Large intestine (tissue), 3 donors: ENCODE measurements around the gene SOCS1. TPM values are rescaled to one million over a fixed set of nuclear protein-coding genes. Genes with fewer than 3 reads are reported as not detected.

ENCODE experiments used
- DNase-seq, 2 donors: peaks; one replicate each; pipeline versions ENCODE4 v3.0.0 to v3.0.0-alpha.2; 2013
- H3K27ac ChIP-seq: one replicate; pipeline ENCODE4 v1.5.1; 2013; ENCODE audit warnings: low read length
- H3K27me3 ChIP-seq: 2 replicates; pipeline ENCODE4 v1.6.1; 2013; ENCODE audit warnings: low read length; ENCODE audit not compliant: control insufficient read depth, insufficient read depth
- H3K36me3 ChIP-seq: 2 replicates; pipeline ENCODE4 v1.6.1; 2013; ENCODE audit warnings: low read length; ENCODE audit not compliant: control insufficient read depth, insufficient read depth
- H3K4me1 ChIP-seq: one replicate; pipeline ENCODE4 v1.6.1; 2013; ENCODE audit warnings: low read length; ENCODE audit not compliant: control insufficient read depth, insufficient read depth
- H3K4me3 ChIP-seq: one replicate; pipeline ENCODE4 v1.5.1; 2013; ENCODE audit warnings: low read length
- H3K9me3 ChIP-seq: one replicate; pipeline ENCODE4 v1.6.1; 2013; ENCODE audit warnings: mild to moderate bottlenecking, low read depth, low read length, moderate library complexity; ENCODE audit not compliant: control insufficient read depth
- WGBS: methylation state at CpG from one replicate; pipeline ENCODE4 v1.1.5; 2013; ENCODE audit warnings: low lambda C conversion rate; ENCODE audit not compliant: insufficient coverage; 5-methylcytosine and 5-hydroxymethylcytosine counted together
- polyA plus RNA-seq: library from polyadenylated mRNA; unstranded; fragments of 120-200 nt; gene quantifications from one replicate; pipeline ENCODE4 v1.2.1, GENCODE V29; 2013

SOCS1 gene
- polyA plus RNA-seq, 1 donor = 2.9 TPM

DNA sequence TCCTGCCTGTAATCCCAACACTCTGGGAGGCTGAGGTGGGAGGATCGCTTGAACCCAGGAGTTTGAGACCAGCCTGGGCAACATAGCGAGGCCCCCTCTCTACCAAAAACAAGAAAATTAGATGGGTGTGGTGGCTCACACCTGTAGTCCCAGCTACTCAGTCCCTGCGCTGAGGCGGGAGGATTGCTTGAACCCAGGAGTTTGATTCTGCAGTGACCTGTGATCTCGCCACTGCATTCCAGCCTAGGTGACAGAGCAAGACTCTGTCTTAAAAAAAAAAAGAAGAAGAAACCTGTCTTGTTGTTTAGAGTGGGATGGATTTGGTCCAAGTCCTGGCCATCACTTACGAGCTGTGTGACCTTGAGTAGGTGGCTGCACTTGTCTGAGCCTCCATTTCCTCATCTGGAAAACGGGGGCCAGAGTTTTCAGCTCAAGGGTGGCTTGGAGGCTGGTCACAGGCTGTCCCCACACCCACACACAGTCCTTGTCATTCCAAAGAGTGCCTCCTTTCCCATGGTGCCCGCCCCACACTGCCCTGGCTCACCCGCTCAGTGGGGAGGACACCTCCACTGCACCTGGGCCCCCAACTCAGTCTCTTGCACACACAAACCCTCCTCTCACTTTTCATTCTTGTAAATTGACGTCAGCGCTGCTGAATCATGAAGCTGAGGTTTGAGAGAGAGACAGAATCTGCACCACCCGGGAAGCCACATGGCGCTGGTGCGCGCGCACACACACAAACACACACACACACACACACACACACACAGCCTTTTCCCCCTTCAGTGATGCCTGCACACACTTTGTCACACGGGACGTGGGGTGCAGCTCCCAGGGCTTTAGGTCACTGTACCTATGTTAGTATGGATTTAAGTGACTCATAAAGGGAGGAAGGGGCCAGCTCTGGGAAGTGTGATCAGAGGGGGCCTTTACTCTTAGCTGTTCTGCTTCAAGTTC, 4.2 kb downstream of the SOCS1 start:
- Histone ChIP-seq H3K27ac (no peak overlapping the region), H3K36me3 (no peaks in the 10 kb centered on the region), H3K4me1 (peaks cover 5% of the 10 kb centered on the region), H3K9me3 (peaks cover 3% of the 10 kb centered on the region), H3K27me3 (peaks cover 13% of the 10 kb centered on the region), H3K4me3 (no peak overlapping the region)
- no CpG with 5 or more reads among the region's 18 CpGs for WGBS
- peak in 1 of 2 donors; percentile 28 for DNase-seq

DNA sequence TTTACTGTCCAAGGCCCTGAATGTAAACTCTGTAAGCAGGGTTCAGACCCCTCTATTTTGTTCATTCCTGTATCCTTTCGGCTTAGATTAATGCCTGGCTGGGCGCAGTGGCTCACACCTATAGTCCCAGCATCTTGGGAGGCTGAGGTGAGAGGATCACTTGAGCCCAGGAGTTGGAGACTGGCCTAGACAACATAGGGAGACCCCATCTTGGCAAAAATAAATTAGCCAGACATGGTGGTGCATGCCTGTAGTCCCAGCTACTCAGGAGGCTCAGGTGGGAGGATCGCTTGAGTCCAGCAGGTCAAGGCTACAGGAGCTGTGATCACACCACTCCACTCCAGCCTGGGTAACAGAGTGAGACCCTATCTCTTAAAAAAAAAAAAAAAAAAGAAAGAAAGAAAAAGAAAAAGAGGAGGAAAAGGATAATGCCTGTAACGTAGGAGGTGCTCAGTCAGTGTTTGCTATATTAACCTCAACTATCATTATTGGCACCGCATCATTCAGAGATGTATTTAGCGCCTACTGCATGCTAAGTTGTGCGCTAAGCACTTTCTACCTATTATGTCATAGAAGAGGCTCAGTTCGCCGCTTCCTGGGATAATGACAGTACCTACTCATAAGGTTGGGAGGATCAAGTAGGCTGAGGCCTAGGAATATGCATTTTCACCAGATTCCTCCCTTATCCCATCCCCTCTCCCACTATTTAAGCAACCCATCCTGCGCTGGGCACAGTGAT, 5.0 kb downstream of the SOCS1 start:
- peaks cover 13% of the 10 kb centered on the region for H3K27me3 ChIP-seq
- H3K4me1 ChIP-seq = peaks cover 4% of the 10 kb centered on the region
- H3K4me3 ChIP-seq = no peak overlapping the region
- H3K27ac ChIP-seq = no peak overlapping the region
- WGBS = 100% methylated on average over 1 of the region's 10 CpGs
- H3K36me3 ChIP-seq = no peaks in the 10 kb centered on the region
- H3K9me3 ChIP-seq = peaks cover 3% of the 10 kb centered on the region
- no peak for DNase-seq

DNA sequence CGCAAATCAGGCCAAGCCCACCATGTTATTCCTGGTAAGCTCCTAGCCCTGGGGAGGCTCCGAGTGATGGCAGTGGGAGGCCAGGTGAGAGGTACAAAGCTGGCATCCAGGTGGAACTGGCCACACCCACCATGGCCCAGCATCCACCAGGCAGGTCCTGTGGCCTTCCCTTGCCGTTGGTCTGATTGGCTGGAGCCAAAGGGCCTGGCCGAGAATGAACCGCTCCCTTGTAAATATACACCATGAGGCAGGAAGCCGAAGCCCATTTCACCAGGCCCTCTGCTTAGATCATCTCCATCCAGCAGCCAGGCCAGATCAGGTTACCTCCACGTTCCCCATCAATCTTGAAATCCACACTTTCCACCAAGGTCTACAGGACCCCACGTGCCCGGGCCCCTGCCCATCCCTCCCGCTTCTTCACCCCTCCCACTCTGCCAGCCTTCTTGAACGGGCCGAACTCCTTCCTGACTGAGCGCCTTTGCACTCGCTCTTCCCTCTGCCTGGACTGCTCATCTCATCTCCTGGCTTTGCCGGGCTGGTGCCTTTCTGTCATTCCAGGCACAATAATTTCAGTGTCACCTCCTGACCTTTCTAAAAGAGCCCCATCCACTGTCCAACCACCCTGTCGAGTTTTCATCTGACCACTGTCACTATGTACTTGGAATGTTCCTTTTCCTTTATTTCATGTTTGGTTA, 5.8 kb downstream of the SOCS1 start:
- WGBS = 41% methylated on average over 2 of the region's 16 CpGs
- peaks cover 3% of the 10 kb centered on the region for H3K9me3 ChIP-seq
- H3K36me3 ChIP-seq = no peaks in the 10 kb centered on the region
- peaks cover 4% of the 10 kb centered on the region for H3K4me1 ChIP-seq
- H3K27me3 ChIP-seq = peaks cover 13% of the 10 kb centered on the region
- no peak for DNase-seq
- H3K27ac ChIP-seq = no peak overlapping the region
- no peak overlapping the region for H3K4me3 ChIP-seq

DNA sequence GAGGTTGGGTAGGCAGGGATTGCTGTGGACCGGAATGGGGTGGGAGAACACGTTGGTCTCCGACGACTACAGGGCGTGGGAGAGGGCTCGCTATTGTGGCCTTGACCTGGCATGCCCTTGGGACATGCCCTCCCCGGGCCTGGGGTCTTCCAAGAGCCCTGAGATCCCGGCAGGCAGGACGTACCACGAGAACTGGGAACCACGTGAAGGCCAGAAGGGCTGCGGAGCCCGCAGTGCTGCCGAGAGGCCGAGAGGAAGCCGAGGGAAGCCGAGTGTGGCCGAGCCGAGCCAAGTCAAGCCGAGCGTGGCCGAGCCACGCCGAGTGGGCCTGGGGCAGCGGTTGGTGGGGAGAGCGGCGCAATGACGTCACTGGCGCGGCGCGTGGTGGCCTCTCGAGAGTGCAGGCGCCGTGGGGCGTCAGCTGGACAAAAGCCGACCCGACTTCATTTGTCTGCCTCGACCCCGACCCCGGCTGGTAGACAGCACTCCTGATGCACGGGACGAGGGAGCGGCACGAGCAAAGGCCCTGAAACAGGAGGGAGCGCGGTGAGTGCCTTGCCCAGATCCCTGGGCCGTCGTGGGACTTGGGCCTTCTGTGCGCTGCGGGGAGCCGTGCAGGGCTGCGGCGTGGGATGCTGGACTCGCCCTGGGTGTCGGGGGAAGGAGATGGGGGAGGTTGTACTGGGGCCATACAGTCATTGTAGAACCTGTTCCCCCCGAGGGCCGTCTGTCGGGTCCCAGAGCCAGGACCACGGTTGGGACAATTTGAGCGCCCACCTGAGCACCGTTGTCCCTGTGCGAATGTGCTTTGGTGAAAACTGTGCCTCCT, 6.6 kb downstream of the SOCS1 start:
- H3K4me3 ChIP-seq = no peak overlapping the region
- DNase-seq = no peak
- peaks cover under 1% of the 10 kb centered on the region for H3K9me3 ChIP-seq
- H3K4me1 ChIP-seq = peaks cover 1% of the 10 kb centered on the region
- no peaks in the 10 kb centered on the region for H3K36me3 ChIP-seq
- peaks cover 11% of the 10 kb centered on the region for H3K27me3 ChIP-seq
- WGBS = no CpG with 5 or more reads among the region's 63 CpGs
- no peak overlapping the region for H3K27ac ChIP-seq

DNA sequence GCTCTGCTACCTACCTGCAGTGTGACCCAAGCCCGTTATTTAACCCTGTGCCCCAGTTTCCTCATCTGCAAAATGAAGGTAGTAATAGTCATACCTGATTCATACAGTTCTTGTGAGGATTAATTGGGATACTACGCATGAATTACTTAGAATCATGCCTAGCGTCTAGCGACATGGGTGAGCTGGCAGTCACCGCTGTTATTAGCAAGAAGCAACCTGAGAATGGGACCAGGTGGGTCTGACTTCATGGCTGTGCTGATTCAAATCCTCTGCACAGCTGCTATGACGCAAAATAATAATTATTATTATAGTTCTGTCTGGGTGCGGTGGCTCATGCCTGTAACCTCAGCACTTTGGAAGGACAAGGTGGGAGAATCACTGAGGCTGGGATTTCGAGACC, 7.9 kb downstream of the SOCS1 start:
- H3K27ac ChIP-seq = no peak overlapping the region
- peaks cover 2% of the 10 kb centered on the region for H3K27me3 ChIP-seq
- no peaks in the 10 kb centered on the region for H3K9me3 ChIP-seq
- no peaks in the 10 kb centered on the region for H3K4me1 ChIP-seq
- DNase-seq = no peak
- no peaks in the 10 kb centered on the region for H3K36me3 ChIP-seq
- H3K4me3 ChIP-seq = no peak overlapping the region
- no CpG with 5 or more reads among the region's 8 CpGs for WGBS

DNA sequence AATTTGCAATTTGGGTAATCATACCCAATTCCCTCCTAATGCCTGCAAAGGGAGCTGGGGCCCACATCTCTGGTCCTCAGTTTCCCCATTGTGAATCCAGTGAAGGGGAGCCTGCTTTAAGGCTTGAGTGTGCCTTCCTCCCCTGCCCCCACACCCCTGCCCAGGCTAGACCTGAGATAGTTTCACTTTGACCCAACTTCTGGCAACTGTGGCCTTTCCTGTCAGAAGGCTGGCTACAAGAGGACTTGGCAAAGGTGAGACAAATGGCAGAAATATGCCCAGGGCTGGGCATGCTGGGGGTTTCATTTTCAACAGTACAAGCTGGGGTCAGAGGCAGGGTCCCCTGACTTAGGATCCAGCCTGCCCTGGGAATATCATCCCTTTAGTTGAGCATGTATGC, 10.0 kb downstream of the SOCS1 start:
- H3K4me1 ChIP-seq = no peaks in the 10 kb centered on the region
- H3K27ac ChIP-seq = no peak overlapping the region
- no peak overlapping the region for H3K4me3 ChIP-seq
- no peaks in the 10 kb centered on the region for H3K9me3 ChIP-seq
- H3K27me3 ChIP-seq = no peaks in the 10 kb centered on the region
- DNase-seq = no peak
- no peaks in the 10 kb centered on the region for H3K36me3 ChIP-seq

DNA sequence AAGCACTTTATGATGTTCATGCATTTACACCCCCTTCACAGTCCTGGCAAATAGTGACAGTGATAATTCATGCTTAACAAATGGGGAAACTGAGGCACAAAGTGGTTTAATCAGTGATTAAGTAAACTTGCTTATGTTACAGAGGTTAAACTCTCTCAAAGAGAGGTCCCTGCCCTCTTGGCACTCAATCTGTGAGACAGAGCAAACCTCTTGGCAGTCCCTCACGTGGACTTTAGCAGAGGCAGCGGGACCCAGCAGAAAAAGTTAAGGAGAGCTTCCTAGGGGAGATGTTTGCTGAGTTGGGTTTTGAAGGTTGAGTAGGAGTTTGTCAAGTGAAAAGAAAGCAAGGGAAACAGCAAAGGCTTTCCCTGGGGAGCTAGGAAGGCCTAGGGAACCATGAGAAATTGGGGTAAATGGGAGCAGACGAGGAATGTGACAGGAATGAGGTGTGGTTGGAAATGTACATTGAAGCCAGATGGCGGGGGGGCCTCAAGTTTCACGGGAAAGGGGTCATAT, 10.7 kb downstream of the SOCS1 start:
- Histone ChIP-seq H3K4me3 (no peak overlapping the region), H3K27me3 (no peaks in the 10 kb centered on the region), H3K9me3 (no peaks in the 10 kb centered on the region), H3K27ac (no peak overlapping the region), H3K4me1 (no peaks in the 10 kb centered on the region), H3K36me3 (no peaks in the 10 kb centered on the region)
- DNase-seq = no peak
- WGBS = 53% methylated on average over 3 of the region's 5 CpGs

DNA sequence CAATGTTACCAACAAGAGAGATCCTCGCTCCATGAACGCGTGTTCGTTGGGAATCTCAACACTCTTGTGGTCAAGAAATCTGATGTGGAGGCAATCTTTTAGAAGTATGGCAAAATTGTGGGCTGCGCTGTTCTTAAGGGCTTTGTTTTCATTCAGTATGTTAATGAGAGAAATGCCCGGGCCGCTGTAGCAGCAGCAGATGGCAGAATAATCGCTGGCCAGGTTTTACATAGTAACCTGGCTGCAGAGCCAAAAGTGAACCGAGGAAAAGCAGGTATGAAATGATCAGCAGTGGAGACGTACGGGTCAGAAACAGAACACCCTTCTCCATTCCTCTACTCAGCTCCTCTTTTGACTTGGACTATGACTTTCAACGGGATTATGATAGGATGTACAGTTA, 13.3 kb downstream of the SOCS1 start:
- no peaks in the 10 kb centered on the region for H3K36me3 ChIP-seq
- H3K9me3 ChIP-seq = no peaks in the 10 kb centered on the region
- H3K27ac ChIP-seq = no peak overlapping the region
- H3K27me3 ChIP-seq = no peaks in the 10 kb centered on the region
- no CpG with 5 or more reads among the region's 12 CpGs for WGBS
- no peaks in the 10 kb centered on the region for H3K4me1 ChIP-seq
- no peak overlapping the region for H3K4me3 ChIP-seq
- no peak for DNase-seq

DNA sequence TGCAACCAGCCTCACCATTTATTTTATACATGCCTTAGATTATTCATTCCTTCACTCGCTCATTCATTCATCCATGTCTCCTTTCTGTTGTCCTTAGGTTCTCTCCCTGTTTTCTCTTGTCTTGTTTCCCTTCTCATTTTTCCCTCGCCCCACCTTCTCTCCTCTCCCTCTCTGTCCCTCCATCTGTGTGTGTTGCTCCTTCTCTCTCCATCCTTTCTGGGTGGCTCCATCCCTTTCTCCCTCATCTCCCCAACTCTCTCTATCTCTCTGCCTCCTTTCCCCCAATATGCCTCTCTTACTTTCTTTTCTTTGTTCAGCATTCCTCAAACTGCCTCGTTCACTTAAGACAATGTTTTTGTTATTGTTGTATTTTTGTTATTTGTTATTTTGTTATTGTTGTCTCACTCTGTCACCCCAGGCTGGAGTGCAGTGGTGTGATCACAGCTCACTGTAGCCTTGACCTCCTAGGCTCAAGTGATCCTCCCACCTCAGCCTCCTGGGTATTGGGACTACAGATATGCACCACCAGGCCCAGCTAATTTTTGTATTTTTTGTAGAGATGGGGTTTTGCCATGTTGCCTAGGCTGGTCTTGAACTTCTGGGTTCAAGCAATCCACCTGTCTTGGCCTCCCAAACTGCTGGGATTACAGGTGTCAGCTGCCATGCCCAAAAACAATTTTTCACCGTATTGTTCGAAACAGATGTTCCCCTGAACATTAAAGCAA, 14.4 kb downstream of the SOCS1 start:
- Histone ChIP-seq H3K4me1 (no peaks in the 10 kb centered on the region), H3K36me3 (no peaks in the 10 kb centered on the region), H3K4me3 (no peak overlapping the region), H3K9me3 (no peaks in the 10 kb centered on the region), H3K27me3 (no peaks in the 10 kb centered on the region), H3K27ac (no peak overlapping the region)
- no peak for DNase-seq
- WGBS = 100% methylated on average over 2 of the region's 5 CpGs
